A549 treated with AZD2906 at 1 μM for 4 hours (cell line): ENCODE data around the gene CTSW. TPM values are rescaled to one million over a fixed set of nuclear protein-coding genes. Genes with fewer than 3 reads are reported as not detected.

ENCODE experiments used
- total RNA-seq: library from RNA; stranded (reverse); fragments of 200-300 nt; extraction: Qiagen RNA extraction; gene quantifications from 5 replicates; pipeline ENCODE4 v1.2.3, GENCODE V29; 2022

Gene CTSW, protein sequence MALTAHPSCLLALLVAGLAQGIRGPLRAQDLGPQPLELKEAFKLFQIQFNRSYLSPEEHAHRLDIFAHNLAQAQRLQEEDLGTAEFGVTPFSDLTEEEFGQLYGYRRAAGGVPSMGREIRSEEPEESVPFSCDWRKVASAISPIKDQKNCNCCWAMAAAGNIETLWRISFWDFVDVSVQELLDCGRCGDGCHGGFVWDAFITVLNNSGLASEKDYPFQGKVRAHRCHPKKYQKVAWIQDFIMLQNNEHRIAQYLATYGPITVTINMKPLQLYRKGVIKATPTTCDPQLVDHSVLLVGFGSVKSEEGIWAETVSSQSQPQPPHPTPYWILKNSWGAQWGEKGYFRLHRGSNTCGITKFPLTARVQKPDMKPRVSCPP
- total RNA-seq, result 0.07 to 0.11 TPM in 2 of 5 replicates, not detected in the others

DNA sequence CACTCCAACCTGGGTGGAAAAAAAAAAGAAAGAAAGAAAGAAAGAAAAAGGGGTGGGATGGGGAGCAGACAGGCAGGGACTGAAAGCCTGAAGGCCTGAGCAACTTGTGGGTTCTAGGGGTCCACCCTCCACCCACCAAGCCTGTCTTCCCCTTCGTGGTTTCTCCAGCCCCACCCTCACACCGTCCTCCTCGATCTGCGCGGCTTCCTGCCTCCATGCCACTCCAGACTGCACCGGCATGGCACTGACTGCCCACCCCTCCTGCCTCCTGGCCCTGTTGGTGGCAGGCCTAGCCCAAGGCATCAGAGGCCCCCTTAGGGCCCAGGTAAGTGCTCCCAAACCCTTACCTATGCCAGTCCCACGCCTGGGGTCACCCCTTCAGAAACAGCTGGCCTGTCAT is at the start of gene CTSW:
Gene CTSW, plus strand, starts transcription at position 221 of the 400 bp plus-strand sequence. Its CDS starts 18 bp downstream, at position 239.

DNA sequence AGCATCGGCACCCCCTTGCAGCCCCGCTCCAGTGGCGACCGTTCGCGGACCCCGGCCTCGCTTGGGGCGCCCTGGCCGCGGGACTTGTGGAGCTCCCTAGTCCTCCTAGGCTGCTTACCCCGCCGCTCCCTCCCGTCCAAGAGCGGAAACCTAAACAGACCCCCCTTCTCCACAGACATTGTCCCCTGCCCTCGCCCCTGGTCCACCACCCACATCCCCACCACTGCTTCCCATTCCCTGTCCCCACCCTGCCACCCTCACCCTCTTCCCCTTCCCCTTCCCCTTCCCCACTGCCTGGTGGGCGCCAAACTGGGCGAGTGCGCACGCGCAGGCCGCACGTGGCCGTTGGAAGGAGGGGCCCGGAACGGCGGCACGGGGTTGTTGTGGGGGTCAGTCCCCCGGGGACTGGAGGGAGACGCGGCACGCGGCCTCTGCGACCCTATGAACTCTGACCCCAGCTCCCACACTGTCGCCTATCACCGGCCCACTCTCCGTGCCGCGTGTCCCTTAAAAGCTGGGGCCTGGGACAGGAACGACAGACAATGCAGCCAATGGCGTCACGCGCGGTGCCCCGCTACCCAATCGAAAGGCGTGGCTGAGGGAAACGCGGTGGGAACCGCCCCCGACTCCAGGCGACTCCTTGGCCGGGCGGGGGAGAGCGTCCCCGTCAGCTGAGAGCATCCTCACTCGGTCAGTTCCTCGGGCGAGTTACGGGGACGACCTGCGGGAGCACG is 46.2 kb upstream of the CTSW start, which contains the start of gene SNX32:
Gene SNX32, plus strand, starts transcription at position 667 of the 734 bp plus-strand sequence. CDS start 103 bp downstream, outside the sequence.

DNA sequence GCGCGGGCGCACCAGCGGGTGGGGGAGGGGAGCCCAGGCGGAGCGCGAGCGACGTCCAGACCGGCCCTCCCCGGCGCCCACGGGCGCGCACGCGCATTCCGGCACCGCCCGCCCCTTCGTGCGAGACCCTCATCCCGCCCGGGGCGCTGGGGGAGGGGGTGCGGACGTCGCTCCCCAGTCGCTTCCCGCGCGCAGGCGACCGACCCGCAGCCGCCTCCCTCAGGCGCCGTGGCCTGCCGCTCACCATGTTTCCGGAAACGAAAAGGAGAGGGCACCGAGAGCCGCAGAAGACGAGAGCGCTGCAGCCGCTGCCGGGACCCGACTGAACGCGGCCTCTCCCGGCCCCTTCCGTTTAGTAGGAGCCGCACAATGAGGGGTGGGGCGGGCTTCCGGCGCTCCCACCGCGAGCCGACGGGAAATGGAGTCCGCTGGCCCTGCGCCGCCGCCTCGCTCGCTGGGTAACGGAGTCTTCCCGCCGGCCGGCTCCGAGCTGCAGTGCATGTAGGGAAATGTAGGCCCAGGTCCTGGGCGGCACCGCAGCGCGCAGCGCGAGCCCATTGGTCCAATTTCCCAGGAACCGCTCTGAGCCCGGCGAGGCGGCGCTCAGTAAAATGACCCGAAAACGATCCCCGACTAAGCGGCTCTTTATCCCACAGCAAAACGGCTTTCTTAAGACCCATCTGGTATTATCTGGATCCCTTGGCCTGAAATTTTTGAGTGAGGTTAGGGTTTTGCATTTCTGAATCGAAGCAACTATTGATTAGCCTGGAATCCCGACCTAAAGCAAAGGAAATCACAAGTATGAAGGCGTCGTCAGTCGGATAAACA is 21.6 kb upstream of the CTSW start, which contains the start of gene CFL1:
Gene CFL1, minus strand, starts transcription at position 328 of the 828 bp plus-strand sequence. Its CDS starts 81 bp downstream, at position 247.

DNA sequence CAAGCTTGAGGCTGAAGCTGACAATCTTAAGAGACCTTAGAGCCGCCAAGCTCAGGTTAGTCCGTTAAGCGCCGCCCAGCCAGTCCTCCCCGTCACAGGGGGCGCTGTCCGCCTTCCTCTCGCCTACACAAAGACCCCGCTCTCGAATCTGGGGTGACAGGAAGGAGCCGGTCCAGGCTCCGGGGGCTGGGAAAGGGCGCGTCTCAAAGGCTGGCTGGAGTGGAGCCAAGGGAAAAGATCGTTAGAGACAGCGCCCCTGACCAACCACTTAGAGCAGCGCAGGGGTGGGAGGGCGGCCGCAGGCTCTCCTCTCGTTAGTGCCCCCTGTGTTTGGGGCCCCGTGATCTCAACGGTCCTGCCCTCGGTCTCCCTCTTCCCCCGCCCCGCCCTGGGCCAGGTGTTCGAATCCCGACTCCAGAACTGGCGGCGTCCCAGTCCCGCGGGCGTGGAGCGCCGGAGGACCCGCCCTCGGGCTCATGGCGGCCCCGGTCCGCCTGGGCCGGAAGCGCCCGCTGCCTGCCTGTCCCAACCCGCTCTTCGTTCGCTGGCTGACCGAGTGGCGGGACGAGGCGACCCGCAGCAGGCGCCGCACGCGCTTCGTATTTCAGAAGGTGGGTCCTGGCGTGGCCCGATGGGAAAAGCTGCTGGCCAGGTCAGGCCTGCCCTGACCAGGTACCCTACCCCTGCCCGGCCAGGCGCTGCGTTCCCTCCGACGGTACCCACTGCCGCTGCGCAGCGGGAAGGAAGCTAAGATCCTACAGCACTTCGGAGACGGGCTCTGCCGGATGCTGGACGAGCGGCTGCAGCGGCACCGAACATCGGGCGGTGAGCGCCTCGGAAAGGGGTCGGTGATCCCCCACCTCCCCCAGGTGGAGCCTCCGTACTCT is 19.1 kb upstream of the CTSW start, which contains the start of gene MUS81:
Gene MUS81, plus strand, starts transcription at position 156 of the 887 bp plus-strand sequence. Its CDS starts 321 bp downstream, at position 477.

DNA sequence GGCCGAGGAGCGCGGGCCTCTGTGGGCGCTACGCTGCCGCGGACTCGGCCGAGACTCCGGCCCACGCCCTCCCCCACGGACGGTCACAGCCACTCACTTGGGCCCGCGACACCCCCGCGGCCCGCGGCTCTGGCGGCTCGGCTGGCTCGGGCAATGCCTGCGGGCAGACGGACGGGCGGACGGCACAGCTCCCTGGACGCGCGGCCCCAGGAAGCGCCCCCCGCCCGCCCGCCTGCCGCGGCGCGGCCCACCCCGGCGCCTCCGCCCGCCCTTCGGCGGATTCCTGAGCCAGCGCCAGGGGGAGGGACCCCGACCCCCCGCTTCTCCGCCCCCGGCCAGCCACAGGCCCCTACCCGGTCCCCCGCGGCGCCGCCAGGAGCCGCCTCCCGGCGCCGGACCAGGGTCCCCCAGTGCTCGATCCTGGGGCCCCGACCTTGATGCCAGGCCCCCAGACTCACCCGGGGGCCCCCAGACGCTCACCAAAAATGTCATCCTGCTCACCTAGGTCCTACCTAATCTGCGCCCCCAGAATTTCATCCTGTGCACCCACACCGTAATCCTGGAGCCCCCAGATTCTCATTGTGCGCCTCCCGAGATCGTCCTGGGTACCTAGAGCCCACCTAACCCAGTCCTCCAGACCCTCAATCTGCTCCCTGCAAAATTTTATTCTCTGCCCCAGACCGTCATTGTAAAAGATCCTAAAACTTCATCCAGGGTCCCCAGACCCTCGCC is 6.9 kb upstream of the CTSW start, which contains the start of gene EFEMP2:
Gene EFEMP2, minus strand, starts transcription at position 215 of the 732 bp plus-strand sequence. CDS start 446 bp downstream, outside the sequence.

DNA sequence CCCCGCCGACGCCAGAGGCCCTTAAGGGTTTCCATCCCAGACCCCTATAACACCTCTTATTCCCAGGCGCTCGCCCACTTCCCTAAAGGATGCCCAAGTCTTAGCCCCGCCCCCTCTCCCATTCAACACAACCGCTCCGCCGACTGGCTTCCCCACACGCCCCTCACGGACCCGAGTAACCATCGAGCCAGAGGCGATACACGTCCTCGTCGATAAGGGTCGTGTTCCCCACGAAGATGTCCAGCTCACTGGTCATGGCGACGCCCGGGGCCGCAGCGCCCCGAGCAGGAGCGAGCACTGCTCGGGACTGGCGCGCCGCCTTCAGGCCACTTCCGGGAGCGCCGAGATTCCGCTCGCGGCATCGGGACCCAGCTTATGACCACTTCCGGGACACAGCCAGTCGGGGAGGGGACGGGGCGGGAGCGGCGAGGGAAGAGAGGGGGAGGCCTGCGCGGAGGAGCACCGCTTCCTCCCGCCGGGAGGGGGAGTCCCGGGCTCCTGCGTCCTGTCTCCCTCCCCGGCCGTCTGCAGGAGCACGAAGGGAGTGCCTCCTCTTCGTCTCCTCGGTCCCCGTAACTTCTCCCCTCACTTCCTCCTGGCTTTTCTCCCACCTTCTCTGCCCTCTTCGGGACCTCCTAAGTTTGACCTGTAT is 8.7 kb downstream of the CTSW start, which contains the start of gene FIBP:
Gene FIBP, minus strand, starts transcription at position 309 of the 652 bp plus-strand sequence. Its CDS starts 53 bp downstream, at position 256.

DNA sequence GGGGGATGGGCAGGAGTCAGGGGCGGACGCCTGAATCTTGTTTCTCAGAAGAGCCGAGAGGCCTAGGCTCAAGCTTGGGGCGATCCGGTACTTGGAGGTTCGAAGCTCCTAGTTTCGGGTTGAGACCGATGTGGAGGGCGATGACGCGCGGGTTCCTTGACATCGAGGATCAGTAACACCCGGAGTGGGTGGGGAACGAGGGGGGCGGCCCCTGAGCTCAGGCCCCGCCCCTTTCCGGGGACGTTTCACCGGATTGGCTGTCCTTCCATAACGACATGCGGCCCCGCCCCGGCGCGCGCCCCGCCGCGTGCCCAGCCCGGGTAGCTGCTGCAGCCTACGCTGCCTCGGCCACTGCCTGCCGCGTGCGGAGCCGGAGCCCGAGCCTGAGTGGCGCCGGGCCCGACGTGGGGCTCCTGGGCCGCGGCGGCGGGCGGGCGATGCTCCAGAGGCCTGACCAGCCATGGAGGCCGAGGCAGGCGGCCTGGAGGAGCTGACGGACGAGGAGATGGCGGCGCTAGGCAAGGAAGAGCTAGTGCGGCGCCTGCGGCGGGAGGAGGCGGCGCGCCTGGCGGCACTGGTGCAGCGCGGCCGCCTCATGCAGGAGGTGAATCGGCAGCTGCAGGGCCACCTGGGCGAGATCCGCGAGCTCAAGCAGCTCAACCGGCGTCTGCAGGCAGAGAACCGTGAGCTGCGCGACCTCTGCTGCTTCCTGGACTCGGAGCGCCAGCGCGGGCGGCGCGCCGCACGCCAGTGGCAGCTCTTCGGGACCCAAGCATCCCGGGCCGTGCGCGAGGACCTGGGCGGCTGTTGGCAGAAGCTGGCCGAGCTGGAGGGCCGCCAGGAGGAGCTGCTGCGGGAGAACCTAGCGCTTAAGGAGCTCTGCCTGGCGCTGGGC is 10.9 kb downstream of the CTSW start, which contains the start of gene CCDC85B:
Gene CCDC85B, plus strand, starts transcription at position 350 of the 895 bp plus-strand sequence. Its CDS starts 111 bp downstream, at position 461.

DNA sequence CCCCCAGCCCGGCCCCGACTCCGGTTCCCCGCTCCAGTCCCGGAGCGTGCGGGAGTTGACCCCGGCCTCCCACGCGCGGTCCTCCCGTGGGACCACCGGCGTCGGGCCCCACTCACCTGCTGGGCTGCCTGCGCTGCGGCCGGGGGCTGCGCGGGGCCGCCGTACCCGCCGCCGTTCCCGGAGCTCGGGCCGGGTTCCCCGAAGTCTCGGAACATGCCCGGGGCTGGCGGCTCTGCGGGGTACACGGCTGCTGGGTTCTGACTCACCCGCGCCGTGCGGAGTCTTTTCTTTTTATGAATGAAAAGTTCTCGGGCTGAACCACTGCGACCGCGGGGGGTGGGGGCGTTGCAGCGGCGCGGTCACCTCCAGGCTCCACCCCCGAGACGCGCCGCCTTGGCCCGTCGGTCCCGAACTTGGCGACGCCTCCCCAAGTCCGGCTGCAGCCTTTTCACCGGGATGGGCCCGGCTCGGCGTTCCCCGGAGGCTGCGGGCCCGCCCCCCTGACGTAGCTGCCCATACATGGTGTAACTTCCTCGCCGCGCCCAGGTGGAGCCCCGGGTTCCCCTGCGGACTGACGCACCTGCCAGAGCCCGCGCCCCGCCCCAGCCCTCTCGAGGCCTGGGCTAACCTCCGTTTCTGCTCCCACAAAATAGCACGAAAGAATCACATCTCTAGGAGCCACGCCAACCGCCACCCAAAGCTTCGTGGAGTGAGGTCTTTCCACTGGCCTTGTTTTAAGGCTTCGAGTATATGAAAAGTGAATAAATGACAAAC is 20.7 kb downstream of the CTSW start, which contains the start of gene FOSL1:
Gene FOSL1, minus strand, starts transcription at position 264 of the 774 bp plus-strand sequence. Its CDS starts 49 bp downstream, at position 215.

DNA sequence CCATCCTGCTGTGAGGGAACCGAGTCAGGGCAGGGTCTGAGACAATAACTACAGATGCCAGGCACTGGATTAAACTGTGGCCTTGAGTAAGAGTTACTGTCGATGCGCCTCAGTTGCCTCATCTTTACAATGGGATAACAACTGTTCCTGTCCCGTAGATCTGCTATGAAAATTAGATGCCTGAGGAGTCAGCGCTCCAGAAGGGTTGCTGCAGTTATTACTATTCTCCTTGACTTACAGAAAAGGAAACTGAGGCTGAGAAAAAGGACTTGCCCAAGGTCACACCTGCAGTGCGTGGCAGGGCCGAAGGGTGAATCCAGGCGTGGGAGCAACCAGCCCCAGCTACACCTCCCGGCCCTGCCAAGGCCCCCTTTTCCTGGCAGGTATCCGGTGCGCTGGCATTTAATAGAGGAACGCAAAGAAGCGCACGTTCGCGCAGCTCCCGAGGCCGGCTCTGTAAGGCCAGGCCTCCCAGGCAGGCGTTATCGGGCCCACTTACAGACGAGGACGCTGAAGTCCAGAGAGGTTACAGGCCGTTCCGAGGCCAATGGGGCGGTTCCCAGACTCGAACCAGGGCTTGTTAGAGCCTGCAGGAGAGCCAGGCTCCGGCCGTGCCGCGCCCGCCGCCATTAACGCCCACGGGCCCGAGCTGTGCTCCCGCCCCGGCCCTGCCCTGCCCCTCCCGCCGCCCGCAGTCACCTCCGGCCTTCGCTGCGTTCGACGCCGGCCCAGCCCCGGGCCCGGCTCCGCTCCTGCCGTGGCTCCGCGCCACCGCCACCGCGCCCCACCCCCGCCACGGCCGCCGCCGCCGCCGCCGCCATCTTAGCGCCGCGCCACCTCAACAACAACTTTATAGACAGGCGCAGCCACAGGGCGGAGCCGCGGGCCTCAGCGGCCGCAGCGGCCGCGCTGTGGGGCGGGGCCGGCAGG is 38.8 kb downstream of the CTSW start, which contains the start of gene C11orf68:
Gene C11orf68, minus strand, starts transcription at position 852 of the 930 bp plus-strand sequence. Its CDS starts 31 bp downstream, at position 821.

DNA sequence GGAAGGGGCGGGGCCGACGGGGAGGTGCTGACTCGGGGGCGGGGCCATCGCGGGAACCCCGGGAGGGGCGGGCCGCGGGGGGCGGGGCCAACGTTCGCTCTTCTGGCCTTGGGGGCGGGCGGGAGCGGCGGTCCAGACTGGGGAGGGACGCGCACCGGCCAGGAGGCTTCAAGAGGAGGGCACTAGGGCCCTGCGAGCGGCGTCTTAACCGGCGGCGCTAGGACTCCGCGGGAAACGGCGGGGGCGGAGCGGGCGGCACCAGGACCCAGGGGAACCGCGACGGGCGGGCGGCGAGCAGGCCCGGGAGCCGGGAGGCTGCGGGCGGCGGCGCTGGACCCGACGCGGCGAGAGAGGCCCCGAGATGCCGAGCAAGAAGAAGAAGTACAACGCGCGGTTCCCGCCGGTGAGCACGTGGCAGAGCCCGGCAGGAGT is 39.5 kb downstream of the CTSW start, which contains the start of gene DRAP1:
Gene DRAP1, plus strand, starts transcription at position 286 of the 432 bp plus-strand sequence. Its CDS starts 76 bp downstream, at position 362.

Other genes starting within 250 kb of the CTSW start
- 14.3 to 21.2 TPM (median 19.7 TPM) in 5 replicates for gene SIPA1, start 241.7 kb upstream of the CTSW start, total RNA-seq
- 63.5 to 78.0 TPM (median 73.7 TPM) in 5 replicates for gene RELA, start 216.9 kb upstream of the CTSW start, total RNA-seq
- gene KAT5, start 167.6 kb upstream of the CTSW start, total RNA-seq, result 40.9 to 56.0 TPM (median 50.3 TPM) in 5 replicates
- 28.0 to 49.4 TPM (median 47.9 TPM) in 5 replicates for gene RNASEH2C, start 159.0 kb upstream of the CTSW start, total RNA-seq
- gene AP5B1, start 98.9 kb upstream of the CTSW start, total RNA-seq, result 9.7 to 13.2 TPM (median 12.3 TPM) in 5 replicates
- gene OVOL1, start 92.8 kb upstream of the CTSW start, total RNA-seq, result 0.04 to 0.15 TPM (median 0.10 TPM) in 5 replicates
- gene SNX32, start 45.9 kb upstream of the CTSW start, total RNA-seq, result 0.05 to 0.08 TPM (median 0.06 TPM) in 5 replicates
- 1,981 to 2,375 TPM (median 2,303 TPM) in 5 replicates for gene CFL1, start 21.7 kb upstream of the CTSW start, total RNA-seq
- gene MUS81, start 19.4 kb upstream of the CTSW start, total RNA-seq, result 24.7 to 35.0 TPM (median 32.8 TPM) in 5 replicates
- gene EFEMP2, start 7.0 kb upstream of the CTSW start, total RNA-seq, result 0.49 to 1.1 TPM (median 0.97 TPM) in 5 replicates
- 72.3 to 88.2 TPM (median 83.5 TPM) in 5 replicates for gene FIBP, start 8.6 kb downstream of the CTSW start, total RNA-seq
- 21.8 to 44.1 TPM (median 43.2 TPM) in 5 replicates for gene CCDC85B, start 10.8 kb downstream of the CTSW start, total RNA-seq
- 97.3 to 161 TPM (median 118 TPM) in 5 replicates for gene FOSL1, start 20.6 kb downstream of the CTSW start, total RNA-seq
- 30.9 to 49.9 TPM (median 44.6 TPM) in 5 replicates for gene C11orf68, start 39.2 kb downstream of the CTSW start, total RNA-seq
- gene DRAP1, start 39.6 kb downstream of the CTSW start, total RNA-seq, result 162 to 254 TPM (median 207 TPM) in 5 replicates
- gene TSGA10IP, start 65.6 kb downstream of the CTSW start, total RNA-seq, result not detected in 5 replicates
- 40.2 to 59.5 TPM (median 54.5 TPM) in 5 replicates for gene SART1, start 81.9 kb downstream of the CTSW start, total RNA-seq
- 35.6 to 48.5 TPM (median 38.7 TPM) in 5 replicates for gene EIF1AD, start 122.3 kb downstream of the CTSW start, total RNA-seq
- 374 to 488 TPM (median 470 TPM) in 5 replicates for gene BANF1, start 122.7 kb downstream of the CTSW start, total RNA-seq
- not detected in 5 replicates for gene CST6, start 132.2 kb downstream of the CTSW start, total RNA-seq
- 1.1 to 1.5 TPM (median 1.3 TPM) in 5 replicates for gene CATSPER1, start 146.6 kb downstream of the CTSW start, total RNA-seq
- not detected in 5 replicates for gene GAL3ST3, start 169.3 kb downstream of the CTSW start, total RNA-seq
- 163 to 185 TPM (median 169 TPM) in 5 replicates for gene SF3B2, start 172.5 kb downstream of the CTSW start, total RNA-seq
- 61.1 to 91.1 TPM (median 82.8 TPM) in 5 replicates for gene PACS1, start 190.4 kb downstream of the CTSW start, total RNA-seq